GM12878 (cell line): ENCODE results near the gene APOBEC3C. TPM values are rescaled to one million over a fixed set of nuclear protein-coding genes. Genes with fewer than 3 reads are reported as not detected.
"Not testable (repeated sequence)": the region's sequence is repeated elsewhere in the genome, so short reads cannot be mapped to it uniquely, and the experiment has no call there.

Experiments used
- ATAC-seq: fragments of 200-7000 bp; cut with Tn5 transposase; 3 replicates; pipeline ENCODE4 v1.9.1; 2020; ENCODE audit warnings: mild to moderate bottlenecking, moderate library complexity
- BruUV-seq: library from RNA; stranded (reverse); fragments of 400-500 nt; replicated peaks from 2 replicates; lab custom pipeline; 2021; lab: Mats Ljungman, UMichigan
- CTCF ChIA-PET: fragments of 300-600 bp; sonication (Branson Sonifier 250); formaldehyde crosslinking; extraction: SDS; loops from one replicate; lab custom pipeline; 2021; ENCODE audit warnings: inconsistent platforms; lab: Yijun Ruan, JAX
- POLR2A ChIA-PET: fragments of 350-600 bp; formaldehyde crosslinking; extraction: SDS; loops from one replicate; lab custom pipeline; 2021; ENCODE audit warnings: inconsistent platforms; lab: Charles Lee
- RAD21 ChIA-PET: fragments of 300-600 bp; sonication (Branson Sonifier 250); formaldehyde crosslinking; loops from one replicate; lab custom pipeline; 2023; ENCODE audit warnings: antibody characterized with exemption; ENCODE audit not compliant: unreplicated experiment; lab: Charles Lee
- SMC1A ChIA-PET: fragments of 300-600 bp; sonication (Branson Sonifier 250); formaldehyde crosslinking; loops from one replicate; lab custom pipeline; 2023; ENCODE audit not compliant: unreplicated experiment, uncharacterized antibody; lab: Charles Lee
- DNase-seq: peaks from one replicate; pipeline ENCODE4 v3.0.0-alpha.2; 2011; ENCODE audit warnings: low read depth, low spot score
- FAIRE-seq: peaks from 3 replicates; lab custom pipeline; 2011; peaks lifted over from hg19 to GRCh38; lab: Jason Lieb, UNC
- H2AFZ ChIP-seq: 2 replicates; pipeline ENCODE4 v1.6.0; 2011; ENCODE audit warnings: low read depth, low read length, control low read depth; ENCODE audit not compliant: control insufficient read depth
- H3K27ac ChIP-seq: 2 replicates; pipeline ENCODE4 v1.5.1; 2011; ENCODE audit warnings: control low read depth; ENCODE audit not compliant: control insufficient read depth, insufficient read depth
- H3K27me3 ChIP-seq, 2 experiments: replicated peaks in 1 of 2; 2 replicates each; pipeline versions ENCODE4 v1.6.0 to v1.6.1; 2011; ENCODE audit warnings: low read length in 1 of 2; ENCODE audit not compliant: control insufficient read depth in 2 of 2, insufficient read depth in 2 of 2
- H3K36me3 ChIP-seq, 2 experiments: 2 replicates each; pipeline ENCODE4 v1.5.1; 2011; ENCODE audit warnings: low read length in 1 of 2; ENCODE audit not compliant: control insufficient read depth in 2 of 2, insufficient read depth in 2 of 2
- H3K4me1 ChIP-seq: 2 replicates; pipeline ENCODE4 v1.6.1; 2011; ENCODE audit warnings: mild to moderate bottlenecking, low read length, moderate library complexity, mixed read lengths; ENCODE audit not compliant: control insufficient read depth, insufficient read depth
- H3K4me2 ChIP-seq: 2 replicates; pipeline ENCODE4 v1.6.0; 2011; ENCODE audit warnings: control low read depth; ENCODE audit not compliant: control insufficient read depth, insufficient read depth
- H3K4me3 ChIP-seq: fragments of 200-600 bp; sonication (generic); 2 replicates; pipeline ENCODE4 v1.5.1; 2016
- H3K79me2 ChIP-seq: 2 replicates; pipeline ENCODE4 v1.6.0; 2011; ENCODE audit warnings: low read length; ENCODE audit not compliant: control insufficient read depth, insufficient read depth
- H3K9ac ChIP-seq: 2 replicates; pipeline ENCODE4 v1.8.0; 2011; ENCODE audit warnings: low read length, control low read depth, mixed read lengths; ENCODE audit not compliant: control insufficient read depth, insufficient read depth
- H3K9me3 ChIP-seq: replicated peaks from 3 replicates; pipeline ENCODE4 v1.5.1; 2011; ENCODE audit warnings: mild to moderate bottlenecking, low read length; ENCODE audit not compliant: control insufficient read depth, insufficient read depth
- H4K20me1 ChIP-seq: 2 replicates; pipeline ENCODE4 v1.6.0; 2011; ENCODE audit not compliant: control insufficient read depth, insufficient read depth
- MLLT1 ChIP-seq: fragments of 450-650 bp; IDR thresholded peaks from 2 replicates; pipeline ENCODE4 v1.6.1; 2016; ENCODE audit warnings: mild to moderate bottlenecking
- NBN ChIP-seq: fragments of 450-650 bp; IDR thresholded peaks from 2 replicates; pipeline ENCODE4 v1.6.1; 2016
- POU2F2 ChIP-seq: IDR thresholded peaks from 3 replicates; pipeline ENCODE4 v1.6.1; 2011; ENCODE audit warnings: low read depth, mild to moderate bottlenecking, low read length, borderline replicate concordance
- SIN3A ChIP-seq: IDR thresholded peaks from 2 replicates; pipeline ENCODE4 v1.6.1; 2012; ENCODE audit warnings: low read depth, low read length, improper control_type of control experiment
- TAF1 ChIP-seq: IDR thresholded peaks from 2 replicates; pipeline ENCODE4 v1.6.1; 2011; ENCODE audit warnings: mild to moderate bottlenecking, low read depth, low read length, borderline replicate concordance
- YY1 ChIP-seq: IDR thresholded peaks from 2 replicates; pipeline ENCODE4 v1.6.1; 2011; ENCODE audit warnings: low read depth, mild to moderate bottlenecking, low read length
- ZSCAN29 ChIP-seq: fragments of 450-650 bp; IDR thresholded peaks from 2 replicates; pipeline ENCODE4 v1.6.1; 2017; ENCODE audit warnings: mild to moderate bottlenecking, moderate library complexity
- WGBS: methylation state at CpG from one replicate; pipeline ENCODE4 v1.1.6; 2016; ENCODE audit warnings: low lambda C conversion rate; ENCODE audit not compliant: insufficient replicate concordance, insufficient coverage; ENCODE audit errors: missing lambda C conversion rate; 5-methylcytosine and 5-hydroxymethylcytosine counted together
- in situ Hi-C: fragments of 300-500 bp; cut with MboI; formaldehyde crosslinking; loops from 9 replicates; pipeline ENCODE4 v1.14.3; 2018; ENCODE audit warnings: mixed read lengths
- intact Hi-C: fragments of 100-400 bp; cut with micrococcal nuclease; formaldehyde crosslinking; loops from one replicate; pipeline ENCODE4 v1.14.2; 2022; ENCODE audit not compliant: unreplicated experiment
- polyA plus RNA-seq, 11 experiments: library from polyadenylated mRNA; depleted of rRNA in 4 of 11; unstranded in 6 of 11; stranded (reverse) in 5 of 11; fragments of >200 nt; fragmentation: Nextera tagmentation in 4 of 11; fragmentation: Illumina TruSeq in 1 of 11; extraction: Ambion mirVana in 4 of 11; extraction: Trizol in 1 of 11; gene quantifications; 1 replicate in 1 of 11; 2 replicates in 10 of 11; pipeline versions ENCODE4 v1.2.1 to v1.2.3, GENCODE V29; 2011 to 2016; ENCODE audit warnings: inconsistent platforms in 2 of 11, missing spikeins in 2 of 11, low read depth in 1 of 11
- total RNA-seq, 4 experiments: library from RNA; depleted of rRNA in 3 of 4; stranded (reverse); fragments of >200 nt in 3 of 4; fragmentation: Illumina TruSeq in 1 of 4; extraction: Trizol in 1 of 4; gene quantifications; 2 replicates each; pipeline versions ENCODE4 v1.2.1 to v1.2.3, GENCODE V29; 2013 to 2021

Gene APOBEC3C
- total and polyA plus RNA-seq, 10 of the 15 experiments (the other 5 are each of a cell fraction or from before 2014, with no cell fraction given): 22.9 to 290 (median 156) TPM

GRCh38 chr22:39037071-39037470 lies 23.0 kb downstream of the APOBEC3C start:
- H4K20me1 ChIP-seq: not testable (repeated sequence)

GRCh38 chr22:39039306-39040126 lies 25.5 kb downstream of the APOBEC3C start:
- Histone ChIP-seq H3K4me1 (peaks cover 9% of the 10 kb centered on the region), H3K27me3 (no peaks in the 10 kb centered on the region), H3K79me2 (peaks cover 17% of the 10 kb centered on the region), H3K27ac (no peak overlapping the region), H3K9me3 (no peaks in the 10 kb centered on the region), H4K20me1 (no peaks in the 10 kb centered on the region), H3K4me2 (0 out of 2 replicates have a peak overlapping the region, but pooled peaks have one; percentile 48), H3K4me3 (peak overlapping the region; percentile 3; the same call in 1 of the 2 replicates), H3K36me3 (no peaks in the 10 kb centered on the region), H3K9ac (no peak overlapping the region), H2AFZ (no peak overlapping the region)
- SMC1A ChIA-PET: interaction anchor here (0.7 kb wide), 2 partner anchors 21 to 34 kb away, joined by 3 read pairs; no protein-coding TSS in a partner anchor
- BruUV-seq: no TSS peak
- POLR2A ChIA-PET: interaction anchor here (0.6 to 1.8 kb wide), 2 partner anchors 11 to 30 kb away, joined by 4 read pairs; no protein-coding TSS in a partner anchor
- ATAC-seq (no peak), DNase-seq (no peak), FAIRE-seq (no peak)
- intact Hi-C loops: no loop called here
- TF ChIP-seq TAF1 (no peak), NBN (0 out of 2 replicates have a peak, but pooled peaks have one; percentile 12), MLLT1 (0 out of 2 replicates have a peak, but pooled peaks have one; percentile 17), SIN3A (no peak), POU2F2 (peak; percentile 73; the same call in 2 of the 3 replicates), YY1 (no peak), ZSCAN29 (no peak)
- in situ Hi-C loops: no loop called here
- RAD21 ChIA-PET: interaction anchor here (0.8 to 1.6 kb wide), 4 partner anchors 20 to 79 kb away, joined by 3 to 4 read pairs (median 3); no protein-coding TSS in a partner anchor
- CTCF ChIA-PET: interaction anchor here (0.6 to 1.8 kb wide), 3 partner anchors 36 to 133 kb away, joined by 3 to 5 read pairs (median 4); no protein-coding TSS in a partner anchor
- WGBS: 94% methylated on average over 19 of the region's 19 CpGs

More at GRCh38 chr22:39037071-39037470, 23.0 kb downstream of the APOBEC3C start:
- ChIA-PET POLR2A (interaction anchor here (0.7 kb wide), 1 partner anchor 59 kb away, joined by 3 read pairs; no protein-coding TSS in a partner anchor), CTCF (interaction anchor here (0.6 kb wide), 1 partner anchor 90 kb away, joined by 3 read pairs; no protein-coding TSS in a partner anchor)
- H2AFZ ChIP-seq, FAIRE-seq, H3K27ac ChIP-seq, BruUV-seq, H3K9ac ChIP-seq, H3K27me3 ChIP-seq, in situ Hi-C loops, H3K4me1 ChIP-seq, H3K36me3 ChIP-seq, H3K9me3 ChIP-seq, intact Hi-C loops, DNase-seq, H3K4me3 ChIP-seq, SMC1A ChIA-PET, ATAC-seq, H3K4me2 ChIP-seq, RAD21 ChIA-PET: not testable (repeated sequence)
- WGBS: 53% methylated on average over 2 of the region's 2 CpGs
- H3K79me2 ChIP-seq: peaks cover 12% of the 10 kb centered on the region
